ENCODE results near the gene SOX3. TPM values are rescaled to one million over a fixed set of nuclear protein-coding genes. Genes with fewer than 3 reads are reported as not detected.

SOX3 gene
- polyA plus RNA-seq, 3 donors = not detected

DNA sequence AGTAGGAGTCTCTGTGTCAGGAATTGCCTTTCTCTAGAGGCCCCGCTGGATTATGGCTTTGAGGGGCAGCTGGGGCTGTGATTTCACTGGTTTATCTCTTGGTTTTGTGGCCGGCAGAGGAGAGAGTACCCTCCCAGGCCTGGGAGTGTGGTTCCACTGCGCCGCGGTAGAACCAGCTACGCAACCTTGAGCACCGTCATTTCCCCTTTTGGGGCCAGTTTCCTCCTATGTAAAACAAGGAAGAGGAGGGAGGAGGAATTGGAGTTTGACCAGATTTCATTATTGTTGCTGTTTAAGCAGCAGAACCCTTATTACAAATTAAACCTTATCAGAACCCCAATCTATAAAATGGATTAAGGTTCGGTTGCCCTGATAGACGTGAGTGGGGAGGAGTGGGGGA is 4.4 kb downstream of the SOX3 start:
- DNase-seq (ENCODE audit: low read depth in 3 of 3, low spot score in 2 of 3) = no peak

DNA sequence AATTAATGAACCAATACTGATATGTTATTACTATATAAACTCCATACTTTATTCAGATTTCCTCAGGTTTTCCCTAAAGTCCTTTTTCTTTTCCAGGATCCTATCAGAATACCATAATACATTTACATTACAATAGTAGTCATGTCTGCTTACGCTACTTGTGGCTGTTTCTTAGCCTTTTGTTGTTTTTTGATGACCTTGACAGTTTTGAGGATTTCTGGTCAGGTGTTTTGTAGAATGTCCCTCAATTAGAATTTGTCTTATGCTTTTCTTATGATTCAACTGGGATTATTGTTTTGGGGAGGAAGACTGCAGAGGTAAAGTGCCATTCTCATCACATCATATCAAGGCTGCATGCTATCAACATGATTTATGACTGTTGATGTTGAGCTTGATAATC is 9.1 kb downstream of the SOX3 start:
- no peak for DNase-seq (ENCODE audit: low read depth in 3 of 3, low spot score in 2 of 3)

DNA sequence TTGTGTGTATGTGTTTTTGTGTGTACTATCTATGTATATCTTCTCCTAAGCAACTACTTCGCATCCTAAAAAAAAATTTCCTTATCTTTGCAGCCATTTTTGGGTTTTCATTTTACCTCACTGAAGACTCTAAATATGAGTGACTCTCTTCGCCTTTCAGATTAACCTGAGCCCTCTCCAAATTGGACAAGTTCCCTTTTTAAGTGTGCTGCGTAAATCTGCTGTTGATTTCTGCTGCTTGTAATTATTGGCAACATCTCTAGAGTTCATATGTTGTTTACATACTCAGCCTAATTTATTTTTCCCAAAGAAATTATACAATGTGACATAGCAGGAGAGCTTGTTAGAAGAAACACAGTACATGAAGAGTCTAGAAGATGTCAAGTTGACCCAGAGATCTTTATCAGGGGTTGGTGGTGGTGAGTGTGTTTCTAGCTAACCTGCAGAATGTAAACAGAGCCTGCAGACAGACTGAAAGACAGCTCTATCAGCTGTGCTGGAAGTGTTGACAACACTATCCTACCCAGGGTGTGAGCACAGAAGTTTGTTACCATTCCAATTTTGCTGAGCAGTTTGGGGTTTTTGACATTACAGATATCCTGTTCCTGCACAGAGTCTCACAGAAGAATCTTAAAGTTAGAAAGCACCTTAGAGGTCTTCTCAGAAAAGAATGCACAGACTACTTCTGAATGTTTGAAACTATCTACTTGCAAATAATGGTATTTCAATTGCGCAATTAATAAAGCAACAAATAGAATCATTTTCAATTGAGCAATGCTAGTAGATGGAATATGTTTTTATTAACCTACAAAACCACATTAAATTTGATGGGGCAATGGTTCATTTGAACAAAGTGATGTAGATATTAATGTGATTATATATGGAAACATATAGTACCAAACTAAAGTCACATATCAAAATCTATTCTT is 12.5 kb downstream of the SOX3 start:
- no peak for DNase-seq (ENCODE audit: low read depth in 3 of 3, low spot score in 2 of 3)

DNA sequence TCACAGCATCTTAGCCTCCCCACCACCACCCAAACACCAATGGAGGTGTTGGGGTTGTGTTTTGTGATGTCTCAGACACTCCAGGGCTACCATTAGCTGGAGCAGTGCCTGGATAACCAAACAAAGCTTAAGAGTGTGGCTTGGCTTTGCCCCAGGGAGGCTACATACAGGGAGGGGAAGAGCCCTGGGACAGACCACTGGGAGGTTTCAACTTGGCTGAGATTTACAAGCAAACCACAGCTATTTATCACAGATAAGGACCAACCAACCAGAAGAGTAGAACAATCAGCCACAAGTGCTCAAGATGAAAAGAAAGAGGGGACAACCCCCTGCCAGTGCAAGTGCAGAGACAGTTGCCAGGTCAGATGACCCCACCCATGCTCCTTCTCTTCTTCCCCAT is 24.1 kb downstream of the SOX3 start:
- no peak for DNase-seq (ENCODE audit: low read depth in 3 of 3, low spot score in 2 of 3)

DNA sequence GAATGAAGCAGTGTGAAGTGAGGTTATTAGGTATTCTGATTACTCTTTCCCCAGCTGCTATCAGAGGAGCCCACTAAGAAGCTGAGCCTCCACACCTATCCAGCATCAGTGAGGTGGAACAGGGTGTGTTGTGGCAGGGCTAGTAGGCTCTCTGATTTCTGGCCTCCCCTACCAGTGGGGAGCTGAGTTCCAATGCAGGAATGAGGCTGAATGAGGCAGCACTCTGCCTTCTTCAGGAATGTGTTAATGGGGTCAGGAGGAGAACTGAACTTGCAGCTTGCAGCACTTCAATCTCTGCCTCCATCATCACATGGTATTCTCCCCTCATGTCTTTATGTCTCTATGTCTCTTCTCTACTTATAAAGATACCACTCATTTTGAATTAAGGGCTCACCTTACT is 26.9 kb downstream of the SOX3 start:
- no peak for DNase-seq (ENCODE audit: low read depth in 3 of 3, low spot score in 2 of 3)

DNA sequence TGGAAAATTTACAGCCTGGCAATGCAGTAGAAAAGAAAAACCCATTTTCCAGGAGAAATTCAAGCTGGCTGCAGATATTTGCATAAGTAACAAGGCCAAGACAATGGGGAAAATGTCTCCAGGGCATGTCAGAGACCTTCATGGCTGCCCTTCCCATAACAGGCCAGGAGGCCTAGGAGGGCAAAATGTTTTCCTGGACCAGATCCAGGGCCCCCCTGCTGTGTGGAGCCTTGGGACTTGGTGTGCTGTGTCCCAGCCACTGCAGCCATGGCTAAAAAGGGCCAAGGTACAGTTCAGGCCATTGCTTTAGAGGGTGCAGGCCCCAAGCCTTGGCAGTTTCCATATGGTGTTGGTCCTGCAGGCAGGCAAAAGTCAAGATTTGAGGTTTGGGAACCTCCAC is 29.8 kb downstream of the SOX3 start:
- DNase-seq (ENCODE audit: low read depth in 3 of 3, low spot score in 2 of 3) = no peak

DNA sequence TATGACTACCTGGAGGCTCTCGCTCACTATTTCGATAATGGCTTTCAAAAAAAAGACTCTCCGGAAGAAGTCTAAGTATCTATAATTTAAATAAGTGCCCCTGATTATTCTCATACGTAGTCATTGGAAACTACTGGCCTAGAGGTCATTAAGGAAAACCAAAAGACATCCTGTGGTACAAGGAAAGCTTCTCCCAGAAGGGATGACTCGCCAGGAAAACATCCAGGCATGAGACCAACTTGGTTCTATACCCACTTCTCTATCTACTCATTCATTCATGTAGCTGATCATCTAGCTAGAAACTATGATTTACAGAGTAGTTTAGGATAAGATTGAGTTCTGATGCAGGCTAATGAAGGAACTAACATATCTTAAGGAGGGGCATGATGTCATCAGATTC is 37.7 kb downstream of the SOX3 start:
- DNase-seq (ENCODE audit: low read depth in 3 of 3, low spot score in 2 of 3) = no peak

Other genes with a start within 250 kb of the SOX3 start
- 10 to 100 TPM in 2 of 3 donors, 1 to 10 TPM in 1; 5.4 to 21.6 (median 17.2) TPM for gene LINC00632, start 204.7 kb upstream of the SOX3 start, polyA plus RNA-seq (ENCODE audit: insufficient read length in 3 of 3)